GM12865 (cell line): ENCODE data around the gene IGSF23.
"Not testable (repeated sequence)": the region's sequence is repeated elsewhere in the genome, so short reads cannot be mapped to it uniquely, and the experiment has no call there.

ENCODE experiments used
- DNase-seq: peaks from one replicate; pipeline ENCODE4 v3.0.0; 2010; ENCODE audit warnings: low read depth
- H3K4me3 ChIP-seq: 2 replicates; pipeline ENCODE4 v1.5.1; 2011; ENCODE audit warnings: mild to moderate bottlenecking, low read depth, low read length, control low read depth
- CTCF ChIP-seq: IDR thresholded peaks from 2 replicates; pipeline ENCODE4 v1.5.1; 2011; ENCODE audit warnings: low read length, control low read depth, low read depth, inconsistent platforms; ENCODE audit not compliant: insufficient read depth; ENCODE audit errors: missing control alignments

The IGSF23 gene

DNA sequence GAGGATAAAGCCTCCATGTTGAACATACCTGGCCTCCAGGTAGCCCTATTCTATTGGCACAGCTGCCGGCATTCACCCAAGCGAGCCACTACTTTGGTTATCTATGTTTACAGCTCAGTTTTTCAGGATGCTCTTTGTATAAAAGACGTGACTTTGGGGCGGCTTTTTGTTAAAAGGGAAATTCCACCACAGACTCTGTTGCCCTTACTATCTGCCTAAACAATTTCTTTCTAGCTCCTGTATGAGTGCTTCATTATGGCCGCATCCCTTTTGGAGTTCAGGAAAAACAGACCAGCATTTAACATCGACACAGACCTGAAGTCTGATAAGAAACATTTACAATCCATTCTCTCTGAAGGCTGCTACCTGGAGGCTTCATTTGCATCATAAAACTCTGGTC, 9.1 kb upstream of the IGSF23 start:
- H3K4me3 ChIP-seq: no peak overlapping the region
- no peak for DNase-seq
- no peak for TF ChIP-seq CTCF

- DNase-seq: no peak
- TF ChIP-seq CTCF: no peak
- H3K4me3 ChIP-seq: no peak overlapping the region
Measured at GRCh38 chr19:44605547-44605946, 7.8 kb upstream of the IGSF23 start.

DNA sequence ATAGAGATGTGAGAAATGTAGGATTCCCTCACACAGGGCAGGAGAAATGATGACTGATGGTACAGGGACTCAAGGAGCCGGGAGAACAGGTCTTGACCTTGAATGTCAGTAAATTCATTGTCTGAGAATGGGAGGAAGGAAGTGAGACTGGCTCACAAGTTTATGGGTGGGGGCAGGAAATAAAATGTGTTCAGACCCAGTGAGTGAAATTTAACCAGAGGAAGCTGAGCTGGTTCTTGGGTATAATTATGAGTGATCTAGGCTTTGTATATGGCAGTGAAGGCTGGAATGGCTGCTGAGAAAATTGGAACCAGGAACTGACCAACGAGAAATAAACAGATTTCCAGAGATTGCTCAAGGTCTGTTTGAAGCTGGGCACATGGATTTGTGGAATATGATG, 6.3 kb upstream of the IGSF23 start:
- no peak for DNase-seq
- no peak overlapping the region for H3K4me3 ChIP-seq
- TF ChIP-seq CTCF: no peak

DNA sequence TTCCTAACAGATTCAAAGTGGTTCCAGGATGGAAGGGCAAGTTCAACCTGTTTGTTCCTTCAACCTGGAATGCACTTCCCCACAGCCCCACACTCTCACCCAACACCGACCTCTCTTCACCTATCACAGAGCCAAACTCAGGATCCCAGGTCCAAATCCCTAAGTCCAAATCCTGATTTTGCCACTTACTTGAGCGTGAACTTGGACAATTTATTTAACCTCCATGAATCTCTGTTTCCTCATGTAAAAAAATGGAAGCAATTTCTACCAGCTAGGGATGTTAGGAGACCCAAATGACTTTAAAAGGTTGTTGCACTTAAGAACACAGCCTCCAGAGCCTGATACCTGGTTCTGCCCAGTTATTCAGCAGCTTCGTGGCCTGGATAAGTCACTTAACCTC, 5.4 kb upstream of the IGSF23 start:
- DNase-seq: no peak
- no peak for TF ChIP-seq CTCF
- H3K4me3 ChIP-seq: no peak overlapping the region

- TF ChIP-seq CTCF: no peak
- DNase-seq: no peak
- H3K4me3 ChIP-seq: no peak overlapping the region
Measured at GRCh38 chr19:44608391-44608821, 5.0 kb upstream of the IGSF23 start.

DNA sequence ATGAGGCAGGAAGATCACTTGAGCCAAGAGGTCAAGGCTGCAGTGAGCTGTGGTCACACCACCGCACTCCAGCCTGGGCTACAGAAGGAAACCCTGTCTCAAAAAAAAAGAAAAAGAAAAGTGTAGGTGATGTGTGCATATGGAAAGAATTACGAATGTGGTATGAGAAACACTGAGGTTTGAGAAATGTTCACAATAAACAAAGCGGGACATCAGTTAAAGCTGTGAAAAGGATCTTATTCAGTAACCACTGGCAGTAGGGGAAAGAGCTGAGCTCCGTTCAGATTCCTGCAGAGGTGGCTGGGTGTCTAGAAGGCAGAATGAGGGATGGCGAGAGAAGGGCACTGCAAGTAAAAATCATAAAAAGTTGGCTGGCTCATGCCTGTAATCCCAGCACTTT, 4.1 kb upstream of the IGSF23 start:
- H3K4me3 ChIP-seq: no peak overlapping the region
- TF ChIP-seq CTCF: no peak
- no peak for DNase-seq

DNA sequence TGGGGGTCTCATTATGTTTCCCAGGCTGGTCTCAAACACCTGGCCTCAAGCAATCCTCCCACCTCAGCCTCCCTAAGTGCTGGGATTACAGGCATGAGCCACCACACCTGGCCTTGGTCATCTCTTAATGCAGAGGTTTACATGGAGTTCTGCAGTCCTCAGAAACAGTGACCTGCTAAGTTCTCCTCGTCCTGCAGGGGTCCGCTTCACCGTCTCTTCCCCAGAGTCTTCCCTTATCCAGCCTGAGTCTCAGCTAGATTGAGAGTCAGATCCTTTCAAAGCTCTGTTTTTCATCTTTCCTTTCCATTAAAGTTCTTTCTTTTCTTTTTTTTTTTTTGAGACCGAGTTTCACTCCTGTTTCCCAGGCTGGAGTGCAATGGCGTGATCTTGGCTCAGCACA, 2.9 kb upstream of the IGSF23 start:
- not testable (repeated sequence) for DNase-seq

DNA sequence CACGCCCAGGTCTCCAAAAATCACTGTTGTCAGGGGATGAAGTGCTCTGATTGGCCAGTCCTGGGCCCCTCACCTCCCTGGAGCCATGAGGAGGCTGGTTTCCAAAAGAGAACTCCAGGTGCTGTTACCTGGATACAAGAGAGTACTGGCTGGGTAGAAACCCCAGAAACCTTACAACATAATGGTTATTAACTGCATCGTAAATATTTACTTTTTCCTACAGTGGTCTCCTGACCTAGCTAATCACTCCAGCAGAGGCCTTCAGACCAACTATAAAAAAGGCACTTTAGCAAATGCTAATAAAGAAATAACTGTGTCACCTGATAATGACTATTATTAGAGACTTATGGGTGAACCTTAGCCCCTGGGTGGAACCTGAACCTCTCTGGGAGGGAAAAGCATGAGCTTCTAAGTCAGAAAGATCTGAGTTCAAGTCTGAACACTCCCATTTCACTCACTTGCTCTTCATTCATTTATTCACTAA, 1.5 kb upstream of the IGSF23 start:
- no peak overlapping the region for H3K4me3 ChIP-seq
- no peak for TF ChIP-seq CTCF
- DNase-seq: no peak

More for the DNA sequence above, 2.9 kb upstream of the IGSF23 start:
- H3K4me3 ChIP-seq: not testable (repeated sequence)
